Aorta (tissue), 5 donors: ENCODE results near the gene PCNX3. TPM values are rescaled to one million over a fixed set of nuclear protein-coding genes. Genes with fewer than 3 reads are reported as not detected.

Source experiments
- ATAC-seq: fragments of 200-7000 bp; cut with Tn5 transposase; one replicate; pipeline ENCODE4 v1.9.1; 2022; ENCODE audit warnings: moderate library complexity; ENCODE audit not compliant: low FRiP score
- DNase-seq, 2 donors: peaks; one replicate each; pipeline ENCODE4 v3.0.0-alpha.2; 2020
- H3K27ac ChIP-seq, 2 donors: one replicate each; pipeline ENCODE4 v1.5.1; 2013; ENCODE audit warnings: low read length in 2 of 2, mild to moderate bottlenecking in 2 of 2, moderate library complexity in 2 of 2, control low read depth in 1 of 2, inconsistent platforms in 1 of 2, low read depth in 1 of 2
- H3K27me3 ChIP-seq, 2 donors: one replicate each; pipeline ENCODE4 v1.6.1; 2013; ENCODE audit warnings: control low read depth in 1 of 2, low read length in 1 of 2, mild to moderate bottlenecking in 1 of 2, moderate library complexity in 1 of 2; ENCODE audit not compliant: insufficient read depth in 2 of 2, control insufficient read depth in 1 of 2
- H3K36me3 ChIP-seq, 2 donors: one replicate each; pipeline ENCODE4 v1.6.1; 2013; ENCODE audit warnings: control low read depth in 1 of 2, low read length in 1 of 2, mild to moderate bottlenecking in 1 of 2; ENCODE audit not compliant: insufficient read depth in 2 of 2, control insufficient read depth in 1 of 2
- H3K4me1 ChIP-seq, 2 donors: one replicate each; pipeline ENCODE4 v1.6.1; 2013; ENCODE audit warnings: low read length in 2 of 2, control low read depth in 1 of 2, mild to moderate bottlenecking in 1 of 2, moderate library complexity in 1 of 2; ENCODE audit not compliant: insufficient read depth in 2 of 2, control insufficient read depth in 1 of 2
- H3K4me3 ChIP-seq, 2 donors: one replicate each; pipeline ENCODE4 v1.5.1; 2013; ENCODE audit warnings: low read length in 2 of 2, control low read depth in 1 of 2, mild to moderate bottlenecking in 1 of 2
- H3K9me3 ChIP-seq: one replicate; pipeline ENCODE4 v1.6.1; 2013; ENCODE audit warnings: mild to moderate bottlenecking, low read length; ENCODE audit not compliant: control insufficient read depth
- WGBS, 2 donors: extraction: QIAGEN DNeasy Blood & Tissue Kit; methylation state at CpG; one replicate each; pipeline ENCODE4 v1.1.7; 2013; 5-methylcytosine and 5-hydroxymethylcytosine counted together
- intact Hi-C, 2 donors: fragments of 100-400 bp; cut with DNase I; formaldehyde crosslinking; loops; one replicate each; pipeline versions ENCODE4 v1.14.2 to v1.15.0; 2022
- polyA plus RNA-seq, 2 donors: library from polyadenylated mRNA; stranded (reverse); fragments of 200-250 nt; gene quantifications; one replicate each; pipeline ENCODE4 v1.2.3, GENCODE V29; 2013
- total RNA-seq, 2 donors: library from RNA; stranded (reverse); fragmentation: NEBNext Ultra II Directional; extraction: Animal tissue kit (Norgen Biotek cat#: 25700); gene quantifications; one replicate each; pipeline ENCODE4 v1.2.1, GENCODE V29; 2021
- donor health status: healthy with polysubstance abuse.
- donor health status: Bipolar disorder and iron deficiency.
- donor health status: DM: no; HTN: no; CAD: no.
- donor health status: DM: no; HTN: no; CAD: no.
- donor health status: DM: yes; HTN: yes; CAD: no.

Gene PCNX3
- total and polyA plus RNA-seq, 4 donors, result 3.9 to 50.0 (median 26.8) TPM

- no peak for ATAC-seq
- Histone ChIP-seq H3K27me3 (no peaks in the 10 kb centered on the region), H3K36me3 (peaks cover 0 to 6% of the 10 kb centered on the region in 2 donors), H3K4me1 (no peaks in the 10 kb centered on the region), H3K9me3 (no peaks in the 10 kb centered on the region), H3K4me3 (no peak overlapping the region), H3K27ac (no peak overlapping the region)
- DNase-seq, result no peak
- WGBS, 2 donors, result 81 to 82% methylated on average over 22 of the region's 22 CpGs
- intact Hi-C loops, result loop anchor here (2.0 to 5.0 kb wide), 2 partner anchors 16 to 51 kb away; partner anchors contain the start of gene EHBP1L1 (in 1 of the 2)
Measured at GRCh38 chr11:65592858-65593517, 22.6 kb upstream of the PCNX3 start.

DNA sequence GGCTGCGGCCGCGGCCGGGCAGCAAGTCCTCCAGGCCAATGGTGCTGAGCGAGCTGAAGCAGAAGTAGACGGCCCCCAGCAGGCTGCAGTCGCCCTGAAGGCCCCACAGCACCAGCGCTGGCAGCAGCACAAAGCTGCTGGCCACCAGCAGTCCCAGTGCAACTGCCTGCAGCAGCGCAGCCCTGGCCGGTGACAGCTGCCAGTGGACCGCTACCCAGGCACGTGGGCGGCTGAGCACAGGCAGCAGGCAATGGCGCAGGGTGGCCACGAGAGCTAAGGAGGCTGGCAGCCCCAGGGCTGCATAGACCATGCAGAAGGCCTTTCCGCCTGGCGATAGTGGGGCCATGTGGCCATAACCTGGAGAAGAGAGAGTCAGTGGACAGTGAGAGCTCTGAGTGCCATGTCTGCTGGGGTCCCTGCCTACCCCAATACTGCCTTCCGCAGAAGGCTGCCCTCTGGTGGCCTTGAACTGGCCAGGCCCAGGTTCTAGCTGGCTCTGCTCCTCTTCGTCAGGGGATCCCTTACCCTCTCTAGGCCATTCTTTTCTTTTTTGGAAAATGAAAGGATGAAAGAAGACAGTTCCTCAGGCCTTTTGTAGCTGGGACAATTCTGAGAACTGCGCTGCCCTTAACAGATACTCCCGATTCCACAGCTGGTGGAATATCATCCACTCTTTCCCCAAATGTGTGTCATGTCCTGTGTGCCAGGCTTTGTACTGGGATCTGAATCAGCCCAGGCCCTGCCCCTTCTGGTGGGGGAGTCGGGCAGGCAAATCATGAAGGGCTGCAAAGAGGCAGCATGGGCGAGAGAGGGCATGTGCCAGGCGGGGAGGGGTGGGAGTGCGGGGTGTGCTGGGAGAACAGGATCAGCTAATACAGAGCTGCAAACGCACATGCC, 21.8 kb upstream of the PCNX3 start:
- no peak overlapping the region for H3K4me3 ChIP-seq
- no peaks in the 10 kb centered on the region for H3K27me3 ChIP-seq
- no peak overlapping the region for H3K27ac ChIP-seq
- no peaks in the 10 kb centered on the region for H3K9me3 ChIP-seq
- intact Hi-C loops, result loop anchor here (2.0 to 5.0 kb wide), 2 partner anchors 17 to 51 kb away; partner anchors contain the start of gene EHBP1L1 (in 1 of the 2)
- peaks cover 0 to 6% of the 10 kb centered on the region in 2 donors for H3K36me3 ChIP-seq
- WGBS, 2 donors, result 53 to 55% methylated on average over 26 of the region's 26 CpGs
- ATAC-seq (peak; percentile 62), DNase-seq (peak; percentile 75 to 83)
- no peaks in the 10 kb centered on the region for H3K4me1 ChIP-seq

GRCh38 chr11:65595131-65595530, 20.4 kb upstream of the PCNX3 start:
- Histone ChIP-seq H3K4me1 (no peaks in the 10 kb centered on the region), H3K27ac (no peak overlapping the region), H3K27me3 (no peaks in the 10 kb centered on the region), H3K36me3 (peaks cover 0 to 2% of the 10 kb centered on the region in 2 donors), H3K4me3 (no peak overlapping the region), H3K9me3 (no peaks in the 10 kb centered on the region)
- DNase-seq (no peak), ATAC-seq (no peak)
- intact Hi-C loops, result no loop called here
- 68 to 74% methylated on average over 3 of the region's 3 CpGs for WGBS, 2 donors

DNA sequence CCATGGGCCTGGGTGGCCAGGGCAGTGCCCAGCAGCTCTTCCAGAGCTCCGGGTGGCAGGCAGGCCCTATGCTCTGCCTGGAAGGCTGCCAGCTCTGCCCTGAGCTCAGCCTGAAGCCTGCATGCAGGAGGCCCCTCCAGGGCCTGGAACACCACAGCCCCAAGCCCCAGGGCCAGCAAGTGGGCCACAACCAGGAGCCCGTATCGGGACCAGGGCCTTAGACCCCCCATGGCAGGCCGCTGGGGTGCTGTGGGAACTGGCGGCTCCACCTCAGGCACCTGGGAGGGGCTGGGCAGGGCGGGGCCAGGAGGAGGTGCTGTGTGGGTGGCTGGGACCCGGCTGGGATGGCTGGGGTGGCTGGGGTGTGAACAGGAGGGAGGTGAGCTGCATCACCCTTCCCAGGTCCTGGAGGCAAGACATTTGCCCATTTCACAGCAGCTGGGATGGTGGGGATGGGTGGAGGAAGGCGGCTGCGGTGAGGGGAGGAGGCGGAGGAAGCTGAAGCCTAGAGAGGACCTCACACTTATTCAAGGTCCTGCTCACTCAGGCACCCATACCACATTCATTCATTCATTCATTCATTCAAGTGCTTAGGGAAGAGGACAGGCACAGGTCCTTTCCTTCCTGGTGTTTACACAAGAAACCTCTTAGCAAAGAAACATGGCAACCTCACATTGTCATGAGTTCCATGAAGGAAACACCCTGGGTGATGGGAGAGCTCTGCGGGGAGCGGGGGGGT, 19.9 kb upstream of the PCNX3 start, which contains the start of gene KCNK7:
TSS of gene KCNK7 (minus strand) at position 258 of the 739 bp plus-strand sequence. CDS start at position 230, 28 bp downstream.
- 56 to 64% methylated on average over 12 of the region's 12 CpGs for WGBS, 2 donors
- no peak for ATAC-seq
- intact Hi-C loops, result no loop called here

DNA sequence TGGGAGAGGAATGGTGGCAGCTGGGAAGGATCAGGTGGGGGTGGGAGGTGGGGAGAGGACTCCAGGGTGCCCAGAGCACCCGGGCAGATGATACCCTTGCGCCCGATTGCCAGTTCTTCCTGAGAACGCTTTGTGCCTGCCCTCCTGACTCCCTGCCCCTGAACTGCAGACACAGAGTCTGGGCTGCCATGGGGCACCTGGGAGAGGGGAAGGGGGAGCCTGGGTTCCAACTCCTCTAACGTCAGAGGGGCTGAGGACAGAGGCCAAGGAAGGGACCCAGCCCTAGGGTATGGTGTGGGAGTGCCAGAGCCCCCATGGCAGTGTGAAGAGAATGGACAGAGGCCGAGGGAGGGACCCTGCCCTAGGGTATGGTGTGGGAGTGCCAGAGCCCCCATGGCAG, 19.1 kb upstream of the PCNX3 start:
- DNase-seq, result no peak
- WGBS, 2 donors, result 65 to 74% methylated on average over 6 of the region's 6 CpGs
- no peak for ATAC-seq

More for the DNA sequence above, 19.9 kb upstream of the PCNX3 start, which contains the start of gene KCNK7:
- H3K27me3 ChIP-seq, result no peaks in the 10 kb centered on the region
- no peak within 1 kb of the TSS for H3K27ac ChIP-seq
- H3K4me1 ChIP-seq, result no peaks in the 10 kb centered on the region
- H3K36me3 ChIP-seq, result peaks cover 0 to 2% of the 10 kb centered on the region in 2 donors
- no peak within 1 kb of the TSS for H3K4me3 ChIP-seq
- no peak for DNase-seq
- H3K9me3 ChIP-seq, result no peaks in the 10 kb centered on the region

GRCh38 chr11:65598258-65598699, 17.3 kb upstream of the PCNX3 start:
- DNase-seq, result no peak

More for the DNA sequence above, 19.1 kb upstream of the PCNX3 start:
- Histone ChIP-seq H3K36me3 (peaks cover 0 to 2% of the 10 kb centered on the region in 2 donors), H3K4me1 (no peaks in the 10 kb centered on the region), H3K27me3 (no peaks in the 10 kb centered on the region), H3K4me3 (no peak overlapping the region), H3K27ac (no peak overlapping the region), H3K9me3 (no peaks in the 10 kb centered on the region)
- intact Hi-C loops, result no loop called here

DNA sequence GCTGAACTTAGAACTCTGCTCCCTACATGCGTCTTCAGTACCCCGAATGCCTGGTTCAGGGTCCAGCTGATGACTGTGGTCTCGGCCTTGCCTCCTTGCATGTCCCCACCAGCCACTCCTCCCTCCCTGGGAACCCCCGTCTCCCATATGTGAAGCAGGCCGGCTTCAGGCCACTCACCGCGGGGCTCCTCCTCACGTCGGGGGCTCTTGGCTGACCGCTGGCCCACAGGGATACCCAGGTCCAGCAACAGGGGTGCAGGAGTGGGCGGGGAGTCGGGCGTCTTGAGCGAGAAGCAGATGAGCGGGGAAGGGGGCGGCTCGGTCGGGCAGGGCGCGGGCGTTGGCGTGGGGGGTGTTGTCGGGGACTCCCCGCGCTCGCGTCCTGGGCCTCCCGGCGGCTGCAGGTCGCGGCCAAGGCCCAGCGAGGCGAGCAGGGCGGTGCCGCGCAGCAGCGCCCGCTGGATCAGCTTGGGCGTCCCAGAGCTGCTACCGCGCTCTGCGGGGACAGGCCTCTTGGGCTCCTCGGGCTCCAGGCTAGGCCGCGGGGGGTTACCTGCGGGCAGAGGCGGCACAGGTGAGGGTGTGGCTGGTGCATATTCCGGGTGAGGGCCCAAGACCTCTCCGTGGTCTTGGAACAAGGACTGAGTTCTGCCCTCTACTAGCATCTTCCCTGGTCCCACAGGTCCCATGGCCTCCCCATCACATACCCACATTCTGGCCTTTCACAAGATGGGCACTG, 16.2 kb upstream of the PCNX3 start:
- H3K36me3 ChIP-seq, result peaks cover 0 to 3% of the 10 kb centered on the region in 2 donors

More at GRCh38 chr11:65598258-65598699, 17.3 kb upstream of the PCNX3 start:
- Histone ChIP-seq H3K27ac (no peak overlapping the region), H3K4me3 (no peak overlapping the region), H3K36me3 (no peaks in the 10 kb centered on the region), H3K9me3 (no peaks in the 10 kb centered on the region), H3K27me3 (no peaks in the 10 kb centered on the region), H3K4me1 (no peaks in the 10 kb centered on the region)
- no peak for ATAC-seq
- 87% methylated on average over 13 to 16 of the region's 16 CpGs for WGBS, 2 donors
- intact Hi-C loops, result no loop called here

DNA sequence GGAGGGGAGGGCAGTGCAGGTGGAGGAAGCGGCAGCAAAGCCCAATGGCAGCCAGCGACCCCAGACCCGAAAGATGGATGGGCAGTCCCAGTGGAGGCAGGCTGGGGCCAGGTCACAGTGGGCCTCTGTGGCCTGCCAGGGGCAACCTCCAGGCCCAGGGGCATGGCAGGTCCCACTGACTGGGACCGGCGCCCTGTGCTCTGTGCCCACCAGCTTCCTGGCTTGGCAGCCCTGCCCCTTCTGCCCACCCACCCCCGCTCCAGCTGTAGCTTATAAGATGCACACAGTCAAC, 15.7 kb upstream of the PCNX3 start:
- Histone ChIP-seq H3K4me1 (no peaks in the 10 kb centered on the region), H3K27ac (no peak overlapping the region), H3K27me3 (no peaks in the 10 kb centered on the region), H3K9me3 (no peaks in the 10 kb centered on the region), H3K4me3 (no peak overlapping the region), H3K36me3 (peaks cover 2 to 3% of the 10 kb centered on the region in 2 donors)
- DNase-seq (no peak), ATAC-seq (no peak)
- intact Hi-C loops, result no loop called here
- WGBS, 2 donors, result 88 to 91% methylated on average over 6 of the region's 6 CpGs

More for the DNA sequence above, 16.2 kb upstream of the PCNX3 start:
- H3K4me3 ChIP-seq, result no peak overlapping the region
- ATAC-seq (no peak), DNase-seq (peak in 1 of 2 donors; percentile 47)
- H3K27me3 ChIP-seq, result no peaks in the 10 kb centered on the region
- WGBS, 2 donors, result 77 to 82% methylated on average over 42 to 49 of the region's 49 CpGs
- no peak overlapping the region for H3K27ac ChIP-seq
- no peaks in the 10 kb centered on the region for H3K4me1 ChIP-seq
- intact Hi-C loops, result no loop called here
- H3K9me3 ChIP-seq, result no peaks in the 10 kb centered on the region
